GM12892 (cell line): ENCODE measurements around the gene CDH4.

Source experiments
- POLR2A ChIP-seq: IDR thresholded peaks from 2 replicates; pipeline ENCODE4 v1.6.1; 2011; ENCODE audit warnings: low read depth, low read length, control low read depth
- POLR2AphosphoS5 ChIP-seq: IDR thresholded peaks from 2 replicates; pipeline ENCODE4 v1.6.1; 2011; ENCODE audit warnings: low read depth, low read length, control low read depth
- TAF1 ChIP-seq: IDR thresholded peaks from 2 replicates; pipeline ENCODE4 v1.6.1; 2011; ENCODE audit warnings: low read depth, mild to moderate bottlenecking, control low read depth, low read length, borderline replicate concordance

DNA sequence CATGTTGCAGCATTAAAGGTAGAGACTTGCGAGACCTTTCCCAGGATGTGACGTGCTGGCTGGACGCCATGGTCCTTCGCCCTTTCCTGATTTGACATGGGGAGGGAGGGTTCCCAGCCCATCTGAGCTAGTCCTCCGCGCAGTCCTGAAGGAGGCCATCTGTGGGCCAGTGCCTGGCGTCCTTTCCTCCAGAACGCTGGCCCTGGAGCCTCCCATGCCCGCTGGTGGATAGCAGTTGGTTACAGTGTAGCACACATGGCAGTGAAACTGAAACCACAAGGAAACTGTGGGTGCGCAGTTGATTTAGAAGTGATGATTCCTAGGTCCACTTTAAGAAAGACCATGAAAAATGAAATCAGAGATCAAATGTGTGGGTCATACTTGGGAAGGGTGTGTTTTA is 193.7 kb downstream of the CDH4 start:
- TF ChIP-seq POLR2AphosphoS5 = no peak
- TF ChIP-seq POLR2A = no peak
- no peak for TF ChIP-seq TAF1
